Measurements from ENCODE around the gene SYT15.
"Not testable (repeated sequence)": the region's sequence is repeated elsewhere in the genome, so short reads cannot be mapped to it uniquely, and the experiment has no call there.

GRCh38 chr10:46640005-46640404 is 61.1 kb downstream of the SYT15 start:
- not testable (repeated sequence) for TF ChIP-seq EZH2 (IDR thresholded peaks at IDR 0.05); POLR2AphosphoS5 (IDR thresholded peaks at IDR 0.05; ENCODE audit: borderline replicate concordance, low read depth, low read length)
